Measurements from ENCODE around the gene DSP. TPM values are rescaled to one million over a fixed set of nuclear protein-coding genes. Genes with fewer than 3 reads are reported as not detected.

The DSP gene
- total and polyA plus RNA-seq, 2 of the 13 experiments (the other 11 are each of a cell fraction or from before 2014, with no cell fraction given) = 89.8 to 117 TPM

DNA sequence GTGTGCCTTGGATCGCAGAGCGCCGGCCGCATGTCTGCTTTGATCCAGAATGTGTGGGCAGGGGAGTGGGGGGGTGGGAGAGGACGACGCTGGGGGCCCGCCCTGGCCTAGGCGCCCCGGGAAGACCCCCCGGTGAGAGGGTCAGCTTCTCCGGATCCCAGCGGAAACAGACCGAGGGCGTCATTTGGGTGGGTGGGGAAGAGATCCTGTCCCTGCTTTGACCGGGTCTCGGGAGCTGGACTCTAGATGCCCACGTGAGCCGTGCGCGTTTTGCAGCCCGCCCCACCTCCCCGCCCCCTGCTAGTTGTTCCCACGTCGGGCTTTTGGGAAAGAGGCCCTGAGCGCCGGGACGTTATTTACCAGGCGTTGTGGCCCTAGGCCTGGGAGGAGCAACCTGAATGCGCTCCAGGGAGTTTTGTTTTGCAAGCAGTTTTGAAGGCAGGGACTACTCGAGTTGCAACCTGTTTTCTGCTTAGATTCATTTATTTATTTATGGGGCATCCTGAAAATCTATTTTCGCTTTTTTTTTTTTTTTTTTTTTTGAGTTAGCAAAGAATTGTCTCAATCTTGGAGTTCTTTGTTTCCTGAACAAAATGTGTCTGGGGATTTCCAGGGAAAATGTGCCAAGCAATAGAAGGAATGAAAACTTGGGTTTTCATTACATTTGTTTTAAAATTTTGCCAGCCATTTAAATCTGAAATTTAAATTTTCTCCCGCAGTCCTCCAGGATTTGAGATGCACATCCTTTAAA lies 1.6 kb downstream of the DSP start (continued):
- TF ChIP-seq ZNF431 (CRISPR knock-in tag; IDR thresholded peaks at IDR 0.05; ENCODE audit: borderline replicate concordance, low read depth) (no peak), ZNF605 (CRISPR knock-in tag; IDR thresholded peaks at IDR 0.05) (peak; percentile 63; the same call in 1 of the 2 replicates), ZNF337 (CRISPR knock-in tag; IDR thresholded peaks at IDR 0.05; ENCODE audit: borderline replicate concordance, low read depth) (no peak), ZNF484 (CRISPR knock-in tag; IDR thresholded peaks at IDR 0.05; ENCODE audit: borderline replicate concordance, low read depth) (no peak), FOXP1 (IDR thresholded peaks at IDR 0.05) (0 out of 2 replicates have a peak, but pooled peaks have one; percentile 13), FOXP1 (CRISPR knock-in tag; IDR thresholded peaks at IDR 0.05) (peak; percentile 85), NONO (IDR thresholded peaks at IDR 0.05) (no peak), NONO (CRISPR knock-in tag; conservative IDR thresholded peaks at IDR 0.05) (peak; percentile 37; the same call in 1 of the 2 replicates), PCBP1 (IDR thresholded peaks at IDR 0.05; ENCODE audit: borderline replicate concordance, low read depth, low read length) (peak; percentile 91; the same call in 1 of the 2 replicates), ZNF225 (CRISPR knock-in tag; IDR thresholded peaks at IDR 0.05) (no peak), ZNF232 (CRISPR knock-in tag; IDR thresholded peaks at IDR 0.05; ENCODE audit: borderline replicate concordance) (0 out of 2 replicates have a peak, but pooled peaks have one; percentile 84), ZNF296 (CRISPR knock-in tag; conservative IDR thresholded peaks at IDR 0.05) (no peak), TCF12 (IDR thresholded peaks at IDR 0.05) (no peak), TCF12 (CRISPR knock-in tag; IDR thresholded peaks at IDR 0.05) (peak; percentile 59; the same call in 1 of the 2 replicates), MATR3 (CRISPR knock-in tag; IDR thresholded peaks at IDR 0.05) (no peak), RFX3 (CRISPR knock-in tag; IDR thresholded peaks at IDR 0.05) (no peak), ZNF615 (CRISPR knock-in tag; IDR thresholded peaks at IDR 0.05; ENCODE audit: borderline replicate concordance) (no peak), MEIS1 (CRISPR knock-in tag; IDR thresholded peaks at IDR 0.05; ENCODE audit: borderline replicate concordance) (peak; percentile 63; the same call in 1 of the 2 replicates)
- TF ChIP-seq, protein P1, sequence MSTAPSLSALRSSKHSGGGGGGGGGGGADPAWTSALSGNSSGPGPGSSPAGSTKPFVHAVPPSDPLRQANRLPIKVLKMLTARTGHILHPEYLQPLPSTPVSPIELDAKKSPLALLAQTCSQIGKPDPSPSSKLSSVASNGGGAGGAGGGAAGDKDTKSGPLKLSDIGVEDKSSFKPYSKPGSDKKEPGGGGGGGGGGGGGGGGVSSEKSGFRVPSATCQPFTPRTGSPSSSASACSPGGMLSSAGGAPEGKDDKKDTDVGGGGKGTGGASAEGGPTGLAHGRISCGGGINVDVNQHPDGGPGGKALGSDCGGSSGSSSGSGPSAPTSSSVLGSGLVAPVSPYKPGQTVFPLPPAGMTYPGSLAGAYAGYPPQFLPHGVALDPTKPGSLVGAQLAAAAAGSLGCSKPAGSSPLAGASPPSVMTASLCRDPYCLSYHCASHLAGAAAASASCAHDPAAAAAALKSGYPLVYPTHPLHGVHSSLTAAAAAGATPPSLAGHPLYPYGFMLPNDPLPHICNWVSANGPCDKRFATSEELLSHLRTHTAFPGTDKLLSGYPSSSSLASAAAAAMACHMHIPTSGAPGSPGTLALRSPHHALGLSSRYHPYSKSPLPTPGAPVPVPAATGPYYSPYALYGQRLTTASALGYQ (CRISPR knock-in tag; IDR thresholded peaks at IDR 0.05) = peak; percentile 87
- TF ChIP-seq, protein P2, sequence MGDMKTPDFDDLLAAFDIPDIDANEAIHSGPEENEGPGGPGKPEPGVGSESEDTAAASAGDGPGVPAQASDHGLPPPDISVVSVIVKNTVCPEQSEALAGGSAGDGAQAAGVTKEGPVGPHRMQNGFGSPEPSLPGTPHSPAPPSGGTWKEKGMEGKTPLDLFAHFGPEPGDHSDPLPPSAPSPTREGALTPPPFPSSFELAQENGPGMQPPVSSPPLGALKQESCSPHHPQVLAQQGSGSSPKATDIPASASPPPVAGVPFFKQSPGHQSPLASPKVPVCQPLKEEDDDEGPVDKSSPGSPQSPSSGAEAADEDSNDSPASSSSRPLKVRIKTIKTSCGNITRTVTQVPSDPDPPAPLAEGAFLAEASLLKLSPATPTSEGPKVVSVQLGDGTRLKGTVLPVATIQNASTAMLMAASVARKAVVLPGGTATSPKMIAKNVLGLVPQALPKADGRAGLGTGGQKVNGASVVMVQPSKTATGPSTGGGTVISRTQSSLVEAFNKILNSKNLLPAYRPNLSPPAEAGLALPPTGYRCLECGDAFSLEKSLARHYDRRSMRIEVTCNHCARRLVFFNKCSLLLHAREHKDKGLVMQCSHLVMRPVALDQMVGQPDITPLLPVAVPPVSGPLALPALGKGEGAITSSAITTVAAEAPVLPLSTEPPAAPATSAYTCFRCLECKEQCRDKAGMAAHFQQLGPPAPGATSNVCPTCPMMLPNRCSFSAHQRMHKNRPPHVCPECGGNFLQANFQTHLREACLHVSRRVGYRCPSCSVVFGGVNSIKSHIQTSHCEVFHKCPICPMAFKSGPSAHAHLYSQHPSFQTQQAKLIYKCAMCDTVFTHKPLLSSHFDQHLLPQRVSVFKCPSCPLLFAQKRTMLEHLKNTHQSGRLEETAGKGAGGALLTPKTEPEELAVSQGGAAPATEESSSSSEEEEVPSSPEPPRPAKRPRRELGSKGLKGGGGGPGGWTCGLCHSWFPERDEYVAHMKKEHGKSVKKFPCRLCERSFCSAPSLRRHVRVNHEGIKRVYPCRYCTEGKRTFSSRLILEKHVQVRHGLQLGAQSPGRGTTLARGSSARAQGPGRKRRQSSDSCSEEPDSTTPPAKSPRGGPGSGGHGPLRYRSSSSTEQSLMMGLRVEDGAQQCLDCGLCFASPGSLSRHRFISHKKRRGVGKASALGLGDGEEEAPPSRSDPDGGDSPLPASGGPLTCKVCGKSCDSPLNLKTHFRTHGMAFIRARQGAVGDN (CRISPR knock-in tag; IDR thresholded peaks at IDR 0.05) = peak; percentile 85
- TF ChIP-seq, protein P3, sequence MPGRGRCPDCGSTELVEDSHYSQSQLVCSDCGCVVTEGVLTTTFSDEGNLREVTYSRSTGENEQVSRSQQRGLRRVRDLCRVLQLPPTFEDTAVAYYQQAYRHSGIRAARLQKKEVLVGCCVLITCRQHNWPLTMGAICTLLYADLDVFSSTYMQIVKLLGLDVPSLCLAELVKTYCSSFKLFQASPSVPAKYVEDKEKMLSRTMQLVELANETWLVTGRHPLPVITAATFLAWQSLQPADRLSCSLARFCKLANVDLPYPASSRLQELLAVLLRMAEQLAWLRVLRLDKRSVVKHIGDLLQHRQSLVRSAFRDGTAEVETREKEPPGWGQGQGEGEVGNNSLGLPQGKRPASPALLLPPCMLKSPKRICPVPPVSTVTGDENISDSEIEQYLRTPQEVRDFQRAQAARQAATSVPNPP (CRISPR knock-in tag; IDR thresholded peaks at IDR 0.05) = no peak
- TF ChIP-seq, protein P4, sequence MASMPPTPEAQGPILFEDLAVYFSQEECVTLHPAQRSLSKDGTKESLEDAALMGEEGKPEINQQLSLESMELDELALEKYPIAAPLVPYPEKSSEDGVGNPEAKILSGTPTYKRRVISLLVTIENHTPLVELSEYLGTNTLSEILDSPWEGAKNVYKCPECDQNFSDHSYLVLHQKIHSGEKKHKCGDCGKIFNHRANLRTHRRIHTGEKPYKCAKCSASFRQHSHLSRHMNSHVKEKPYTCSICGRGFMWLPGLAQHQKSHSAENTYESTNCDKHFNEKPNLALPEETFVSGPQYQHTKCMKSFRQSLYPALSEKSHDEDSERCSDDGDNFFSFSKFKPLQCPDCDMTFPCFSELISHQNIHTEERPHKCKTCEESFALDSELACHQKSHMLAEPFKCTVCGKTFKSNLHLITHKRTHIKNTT (CRISPR knock-in tag; IDR thresholded peaks at IDR 0.05) = 0 out of 2 replicates have a peak, but pooled peaks have one; percentile 10
